GM19372 (cell line): ENCODE results near the gene PRKAG1.

ENCODE experiments used
- ATAC-seq: cut with Tn5 transposase; IDR thresholded peaks from one replicate; pipeline ENCODE4 v1.9.1; 2021; ENCODE audit warnings: mild to moderate bottlenecking, low read depth, moderate library complexity; ENCODE audit not compliant: unreplicated experiment

PRKAG1 gene

GRCh38 chr12:48986720-48987291 lies 31.8 kb downstream of the PRKAG1 start:
- no peak for ATAC-seq

- ATAC-seq = no peak
Measured at GRCh38 chr12:48985901-48986300, 32.7 kb downstream of the PRKAG1 start.

- ATAC-seq = no peak
Measured at GRCh38 chr12:48985475-48985897, 33.1 kb downstream of the PRKAG1 start.

GRCh38 chr12:48982397-48983080 lies 36.0 kb downstream of the PRKAG1 start:
- ATAC-seq = no peak

- no peak for ATAC-seq
Measured at GRCh38 chr12:48981757-48982157, 36.8 kb downstream of the PRKAG1 start.

GRCh38 chr12:48980953-48981756 lies 37.4 kb downstream of the PRKAG1 start:
- no peak for ATAC-seq

GRCh38 chr12:48980389-48980952 lies 38.1 kb downstream of the PRKAG1 start:
- ATAC-seq = no peak

GRCh38 chr12:48979602-48980388 lies 38.8 kb downstream of the PRKAG1 start:
- no peak for ATAC-seq

- ATAC-seq = no peak
Measured at GRCh38 chr12:48978741-48979601, 39.6 kb downstream of the PRKAG1 start.

- peak; percentile 20 for ATAC-seq
Measured at GRCh38 chr12:48978291-48978740, 40.3 kb downstream of the PRKAG1 start, which contains the start of gene WNT1. TSS of gene WNT1 (plus strand) at chr12:48978322. CDS start at chr12:48978651, 329 bp downstream.

GRCh38 chr12:48977290-48978281 lies 41.0 kb downstream of the PRKAG1 start:
- peak; percentile 54 for ATAC-seq

GRCh38 chr12:48973941-48974673 lies 44.5 kb downstream of the PRKAG1 start:
- ATAC-seq = no peak

- ATAC-seq = no peak
Measured at GRCh38 chr12:48973531-48973930, 45.0 kb downstream of the PRKAG1 start.

- no peak for ATAC-seq
Measured at GRCh38 chr12:48972952-48973483, 45.6 kb downstream of the PRKAG1 start.

GRCh38 chr12:48972213-48972951 lies 46.2 kb downstream of the PRKAG1 start:
- no peak for ATAC-seq

GRCh38 chr12:48970702-48971334 lies 47.8 kb downstream of the PRKAG1 start:
- no peak for ATAC-seq
